ENCODE data around the gene TPCN1. TPM values are rescaled to one million over a fixed set of nuclear protein-coding genes. Genes with fewer than 3 reads are reported as not detected.
A peak's percentile ranks its signal among the peaks of the same experiment; 100 is the strongest.

Gene TPCN1
- total and polyA plus RNA-seq, 11 donors = 22.6 to 136 (median 80.5) TPM

DNA sequence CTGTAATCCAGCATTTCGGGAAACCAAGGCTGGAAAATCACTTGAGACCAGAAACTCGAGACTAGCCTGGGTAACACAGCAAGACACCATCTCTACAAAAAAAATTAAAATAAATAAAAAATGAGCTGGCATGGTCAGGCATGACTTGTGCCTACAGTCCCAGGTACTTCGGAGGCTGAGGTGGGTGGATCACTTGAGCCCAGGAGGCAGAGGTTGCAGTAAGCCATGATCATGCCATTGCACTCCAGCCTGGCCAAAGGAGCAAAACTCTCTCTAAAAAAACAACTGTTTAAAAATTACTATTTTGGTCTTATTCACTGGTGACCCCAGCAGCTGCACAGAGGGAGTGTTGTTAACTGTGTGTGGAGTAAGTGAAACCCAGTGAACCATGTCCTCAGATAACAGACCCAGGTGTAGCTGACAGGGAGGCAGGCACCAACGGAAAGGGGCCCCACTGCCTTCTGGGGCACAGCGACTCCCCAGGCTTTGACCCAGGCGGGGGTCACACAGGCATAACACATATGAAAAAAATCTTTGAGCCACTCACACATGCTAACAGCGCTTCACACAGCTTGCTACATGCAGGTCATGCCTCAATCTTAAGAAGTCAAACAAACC lies 48.1 kb upstream of the TPCN1 start:
- DNase-seq (no peak), ATAC-seq (no peak)
- 91 to 95% (median 93%) methylated on average over 7 of the region's 7 CpGs for WGBS, 4 donors
- TF ChIP-seq POLR2A (IDR thresholded peaks at IDR 0.05) = no peak
- TF ChIP-seq, protein P1, sequence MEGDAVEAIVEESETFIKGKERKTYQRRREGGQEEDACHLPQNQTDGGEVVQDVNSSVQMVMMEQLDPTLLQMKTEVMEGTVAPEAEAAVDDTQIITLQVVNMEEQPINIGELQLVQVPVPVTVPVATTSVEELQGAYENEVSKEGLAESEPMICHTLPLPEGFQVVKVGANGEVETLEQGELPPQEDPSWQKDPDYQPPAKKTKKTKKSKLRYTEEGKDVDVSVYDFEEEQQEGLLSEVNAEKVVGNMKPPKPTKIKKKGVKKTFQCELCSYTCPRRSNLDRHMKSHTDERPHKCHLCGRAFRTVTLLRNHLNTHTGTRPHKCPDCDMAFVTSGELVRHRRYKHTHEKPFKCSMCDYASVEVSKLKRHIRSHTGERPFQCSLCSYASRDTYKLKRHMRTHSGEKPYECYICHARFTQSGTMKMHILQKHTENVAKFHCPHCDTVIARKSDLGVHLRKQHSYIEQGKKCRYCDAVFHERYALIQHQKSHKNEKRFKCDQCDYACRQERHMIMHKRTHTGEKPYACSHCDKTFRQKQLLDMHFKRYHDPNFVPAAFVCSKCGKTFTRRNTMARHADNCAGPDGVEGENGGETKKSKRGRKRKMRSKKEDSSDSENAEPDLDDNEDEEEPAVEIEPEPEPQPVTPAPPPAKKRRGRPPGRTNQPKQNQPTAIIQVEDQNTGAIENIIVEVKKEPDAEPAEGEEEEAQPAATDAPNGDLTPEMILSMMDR (IDR thresholded peaks at IDR 0.05) = no peak
- intact Hi-C loops (cut with DNase I) = loop anchor here in 3 of 10 donors (2.0 to 5.0 kb wide), 3 partner anchors 121 to 126 kb away; no protein-coding TSS in a partner anchor
- Histone ChIP-seq H3K36me3 (peaks cover 3 to 99% (median 96%) of the 10 kb centered on the region in 9 donors), H3K9me3 (peaks cover 0 to 9% (median 0%) of the 10 kb centered on the region in 12 donors), H3K4me1 (no peaks in the 10 kb centered on the region), H3K27me3 (no peaks in the 10 kb centered on the region), H3K27ac (no peak overlapping the region), H3K4me3 (no peak overlapping the region)

- WGBS, 4 donors = 36 to 61% (median 55%) methylated on average over 13 to 32 of the region's 32 CpGs
Observed at GRCh38 chr12:113174461-113175384, 46.5 kb upstream of the TPCN1 start.

GRCh38 chr12:113179023-113179422 lies 42.2 kb upstream of the TPCN1 start:
- WGBS, 4 donors = 93 to 98% (median 93%) methylated on average over 2 to 14 of the region's 14 CpGs
- H3K4me1 ChIP-seq = peaks cover 0 to 10% (median 4%) of the 10 kb centered on the region in 12 donors
- DNase-seq (no peak), ATAC-seq (no peak)
- no peak overlapping the region for H3K4me3 ChIP-seq
- no peaks in the 10 kb centered on the region for H3K27me3 ChIP-seq
- intact Hi-C loops (cut with DNase I) = no loop called here
- H3K36me3 ChIP-seq = peaks cover 0 to 73% (median 65%) of the 10 kb centered on the region in 9 donors
- TF ChIP-seq, protein P1 (IDR thresholded peaks at IDR 0.05) = no peak
- TF ChIP-seq POLR2A (IDR thresholded peaks at IDR 0.05) = no peak
- H3K9me3 ChIP-seq = peaks cover 0 to 9% (median 0%) of the 10 kb centered on the region in 12 donors
- H3K27ac ChIP-seq = no peak overlapping the region

More at GRCh38 chr12:113174461-113175384, 46.5 kb upstream of the TPCN1 start:
- H3K36me3 ChIP-seq = peaks cover 3 to 99% (median 96%) of the 10 kb centered on the region in 9 donors
- TF ChIP-seq, protein P1 (IDR thresholded peaks at IDR 0.05) = peak; percentile 96 to 100 (median 99)
- TF ChIP-seq POLR2A (IDR thresholded peaks at IDR 0.05) = no peak
- no peaks in the 10 kb centered on the region for H3K4me1 ChIP-seq
- H3K4me3 ChIP-seq = no peak overlapping the region
- peaks cover 0 to 9% (median 0%) of the 10 kb centered on the region in 12 donors for H3K9me3 ChIP-seq
- DNase-seq (peak; percentile 56 to 87 (median 70)), ATAC-seq (peak; percentile 18 to 79 (median 76))
- H3K27me3 ChIP-seq = no peaks in the 10 kb centered on the region
- no peak overlapping the region for H3K27ac ChIP-seq
- intact Hi-C loops (cut with DNase I) = loop anchor here in 9 of 10 donors (1.0 to 5.0 kb wide), 4 partner anchors 122 to 127 kb away; no protein-coding TSS in a partner anchor

- Histone ChIP-seq H3K27me3 (no peaks in the 10 kb centered on the region), H3K27ac (no peak overlapping the region), H3K36me3 (peaks cover 0 to 61% (median 56%) of the 10 kb centered on the region in 9 donors), H3K4me3 (no peak overlapping the region), H3K9me3 (peaks cover 0 to 9% (median 0%) of the 10 kb centered on the region in 12 donors), H3K4me1 (peaks cover 0 to 13% (median 9%) of the 10 kb centered on the region in 12 donors)
- ATAC-seq = no peak
- DNase-seq = no peak
- intact Hi-C loops (cut with DNase I) = no loop called here
- TF ChIP-seq POLR2A (IDR thresholded peaks at IDR 0.05) = no peak
- TF ChIP-seq, protein P1 (IDR thresholded peaks at IDR 0.05) = no peak
- 67 to 82% (median 78%) methylated on average over 4 of the region's 4 CpGs for WGBS, 4 donors
Observed at GRCh38 chr12:113180333-113180732, 40.9 kb upstream of the TPCN1 start.
